A673 (cell line): ENCODE data around the gene KIRREL3.

Experiments
- CTCF ChIP-seq: fragments of 300-800, 200-600 bp; sonication (generic); conservative IDR thresholded peaks from 2 replicates; pipeline ENCODE4 v1.5.1; 2017; ENCODE audit warnings: low read depth, mild to moderate bottlenecking, antibody characterized with exemption, low read length, moderate library complexity, mixed read lengths
- EZH2 ChIP-seq: fragments of 200-600 bp; sonication (generic); IDR thresholded peaks from 2 replicates; pipeline ENCODE4 v1.6.1; 2017; ENCODE audit warnings: borderline replicate concordance, low read depth, mild to moderate bottlenecking, mixed read lengths, antibody characterized with exemption, low read length; ENCODE audit not compliant: poor library complexity, severe bottlenecking

- TF ChIP-seq CTCF (no peak), EZH2 (no peak)
These were observed 113.9 kb downstream of the KIRREL3 start for GRCh38 chr11:126886636-126887035.
